Spinal cord (tissue), 10 donors: ENCODE results near the gene EIF4B. TPM values are rescaled to one million over a fixed set of nuclear protein-coding genes. Genes with fewer than 3 reads are reported as not detected.
A peak's percentile ranks its signal among the peaks of the same experiment; 100 is the strongest.
"Not testable (repeated sequence)": the region's sequence is repeated elsewhere in the genome, so short reads cannot be mapped to it uniquely, and the experiment has no call there.

Experiments
- DNase-seq, 6 donors: peaks; one replicate each; pipeline versions ENCODE4 v3.0.0 to v3.0.0-alpha.2; 2013 to 2015; ENCODE audit warnings: low spot score in 6 of 6, low read depth in 4 of 6
- H3K27ac ChIP-seq: one replicate; pipeline ENCODE4 v1.5.1; 2013; ENCODE audit warnings: low read depth, low read length, control low read depth
- H3K27me3 ChIP-seq: one replicate; pipeline ENCODE4 v1.6.1; 2013; ENCODE audit warnings: low read length; ENCODE audit not compliant: control insufficient read depth, insufficient read depth
- H3K36me3 ChIP-seq: one replicate; pipeline ENCODE4 v1.6.1; 2013; ENCODE audit warnings: low read length; ENCODE audit not compliant: control insufficient read depth, insufficient read depth
- H3K4me1 ChIP-seq: one replicate; pipeline ENCODE4 v1.6.1; 2013; ENCODE audit warnings: low read length; ENCODE audit not compliant: control insufficient read depth, insufficient read depth
- H3K4me3 ChIP-seq: one replicate; pipeline ENCODE4 v1.5.1; 2013; ENCODE audit warnings: low read depth, low read length, control low read depth
- H3K9me3 ChIP-seq: one replicate; pipeline ENCODE4 v1.6.1; 2013; ENCODE audit warnings: low read length; ENCODE audit not compliant: control insufficient read depth, insufficient read depth
- WGBS: methylation state at CpG from one replicate; pipeline ENCODE4 v1.1.5; 2013; ENCODE audit warnings: missing lambda C conversion rate; ENCODE audit not compliant: insufficient coverage; 5-methylcytosine and 5-hydroxymethylcytosine counted together
- polyA plus RNA-seq, 2 donors: library from polyadenylated mRNA; unstranded; fragments of 120-200 nt; gene quantifications; one replicate each; pipeline ENCODE4 v1.2.1, GENCODE V29; 2013; ENCODE audit not compliant: insufficient read length in 2 of 2
- total RNA-seq, 2 donors: library from RNA; depleted of rRNA in 1 of 2; stranded (reverse); fragments of 120-200 nt in 1 of 2; fragments of >200 nt in 1 of 2; gene quantifications; one replicate each; pipeline versions ENCODE4 v1.2.3 to v1.2.4, GENCODE V29; 2013 to 2014
- donor health status: healthy.

Gene EIF4B
- total and polyA plus RNA-seq, 4 donors = 215 to 678 (median 397) TPM

DNA sequence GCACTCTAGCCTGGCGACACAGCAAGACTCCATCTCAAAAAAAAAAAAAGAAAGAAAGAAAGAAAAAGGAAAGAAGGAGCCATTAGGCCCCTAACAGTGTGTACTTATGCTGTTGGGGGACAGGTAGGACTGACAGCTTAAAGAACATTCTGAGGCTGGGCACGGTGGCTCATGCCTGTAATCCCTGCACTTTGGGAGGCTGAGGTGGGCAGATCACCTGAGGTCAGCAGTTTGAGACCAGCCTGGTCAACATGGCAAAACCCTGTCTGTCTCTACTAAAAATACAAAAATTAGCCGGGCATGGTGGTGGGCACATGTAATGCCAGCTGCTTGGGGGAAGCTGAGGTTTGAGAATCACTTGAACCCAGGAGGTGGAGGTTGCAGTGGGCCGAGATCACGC lies 14.0 kb upstream of the EIF4B start:
- not testable (repeated sequence) for H3K4me1 ChIP-seq, H3K27ac ChIP-seq, H3K36me3 ChIP-seq, DNase-seq, H3K9me3 ChIP-seq, H3K4me3 ChIP-seq, H3K27me3 ChIP-seq
- WGBS = 95% methylated on average over 4 of the region's 5 CpGs

DNA sequence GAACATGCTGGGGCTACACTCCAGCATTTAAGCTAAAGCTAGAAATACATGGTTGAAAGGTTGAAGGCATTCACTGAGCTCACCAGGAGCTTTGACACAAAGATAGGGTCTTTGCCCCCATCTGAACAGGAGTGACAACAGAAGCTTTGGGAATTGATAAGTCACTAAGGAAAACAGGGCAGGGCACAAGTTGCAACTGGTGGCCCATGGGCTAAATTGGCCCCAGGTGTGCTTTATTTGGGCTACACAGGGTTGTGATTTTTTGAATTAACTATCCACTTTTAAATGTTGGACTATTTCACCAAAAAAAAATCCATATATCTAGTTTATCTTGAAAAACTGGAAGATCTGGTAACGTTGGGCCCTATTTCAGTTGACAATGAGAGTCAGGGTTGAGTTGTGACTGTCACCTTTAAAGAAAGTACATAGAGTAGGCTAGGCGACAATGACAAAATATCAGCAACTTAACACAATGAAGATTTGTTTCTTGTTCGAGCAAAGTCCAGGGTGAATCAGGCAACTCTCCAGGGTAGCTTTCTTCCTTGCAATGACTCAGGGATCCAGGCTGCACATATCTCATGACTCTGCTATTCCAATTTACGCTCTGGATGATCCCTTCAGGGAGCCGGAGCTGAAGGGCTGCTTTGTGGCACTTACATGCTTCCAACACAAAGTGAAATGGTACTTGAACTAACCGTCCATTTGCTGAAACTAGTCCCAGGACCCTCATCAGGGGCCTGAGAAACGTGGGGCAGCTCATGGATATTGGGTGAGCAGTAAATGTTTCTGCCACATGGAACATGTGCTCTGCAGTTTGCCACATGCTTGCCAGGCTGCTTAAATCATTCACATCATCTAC lies 13.3 kb upstream of the EIF4B start:
- DNase-seq = no peak

DNA sequence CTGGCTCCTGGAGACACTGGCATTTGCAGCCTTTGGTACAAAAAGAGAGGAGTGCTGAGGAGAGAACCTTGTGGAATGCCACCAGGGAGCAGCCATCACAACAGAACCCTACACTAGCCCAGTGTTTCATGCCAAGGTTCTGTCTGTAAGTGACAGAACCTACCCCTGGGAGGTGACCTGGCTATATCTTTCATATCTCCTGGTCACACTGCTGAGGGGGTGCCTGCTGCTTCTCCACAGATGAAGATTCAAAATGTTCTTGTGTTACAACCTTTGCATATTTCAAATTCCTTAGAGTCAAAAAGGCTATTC lies 12.7 kb upstream of the EIF4B start:
- no peaks in the 10 kb centered on the region for H3K27me3 ChIP-seq
- H3K4me3 ChIP-seq = no peak overlapping the region
- H3K4me1 ChIP-seq = no peaks in the 10 kb centered on the region
- H3K9me3 ChIP-seq = no peaks in the 10 kb centered on the region
- no peak overlapping the region for H3K27ac ChIP-seq
- DNase-seq = no peak
- no peaks in the 10 kb centered on the region for H3K36me3 ChIP-seq

More for the DNA sequence above, 13.3 kb upstream of the EIF4B start:
- H3K27me3 ChIP-seq = no peaks in the 10 kb centered on the region
- H3K4me3 ChIP-seq = no peak overlapping the region
- H3K27ac ChIP-seq = no peak overlapping the region
- no peaks in the 10 kb centered on the region for H3K36me3 ChIP-seq
- H3K4me1 ChIP-seq = no peaks in the 10 kb centered on the region
- no peaks in the 10 kb centered on the region for H3K9me3 ChIP-seq
- WGBS = 76% methylated on average over 4 of the region's 7 CpGs

DNA sequence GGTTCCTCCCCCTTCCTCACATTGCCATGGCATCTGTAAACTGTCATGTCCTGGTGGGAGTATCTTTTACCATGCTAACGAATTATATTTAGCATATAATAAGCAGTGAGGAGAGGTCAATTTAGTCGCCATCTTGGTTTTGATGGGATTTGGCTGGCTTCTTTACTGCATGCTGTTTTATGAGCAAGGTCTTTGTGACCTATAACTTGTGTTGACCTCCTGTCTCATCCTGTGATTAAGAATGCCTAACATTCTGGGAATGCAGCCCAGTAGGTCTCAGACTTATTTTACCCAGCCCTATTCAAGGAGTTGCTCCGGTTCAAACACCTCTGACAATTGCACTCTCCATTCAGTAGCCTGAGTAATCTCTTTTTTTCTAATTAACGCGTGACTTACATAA lies 2.1 kb upstream of the EIF4B start:
- no peak for DNase-seq
- Histone ChIP-seq H3K4me3 (no peak overlapping the region), H3K27me3 (peaks cover 2% of the 10 kb centered on the region), H3K36me3 (peaks cover 3% of the 10 kb centered on the region), H3K9me3 (no peaks in the 10 kb centered on the region), H3K27ac (no peak overlapping the region), H3K4me1 (peaks cover 19% of the 10 kb centered on the region)
- 36% methylated on average over 3 of the region's 5 CpGs for WGBS

DNA sequence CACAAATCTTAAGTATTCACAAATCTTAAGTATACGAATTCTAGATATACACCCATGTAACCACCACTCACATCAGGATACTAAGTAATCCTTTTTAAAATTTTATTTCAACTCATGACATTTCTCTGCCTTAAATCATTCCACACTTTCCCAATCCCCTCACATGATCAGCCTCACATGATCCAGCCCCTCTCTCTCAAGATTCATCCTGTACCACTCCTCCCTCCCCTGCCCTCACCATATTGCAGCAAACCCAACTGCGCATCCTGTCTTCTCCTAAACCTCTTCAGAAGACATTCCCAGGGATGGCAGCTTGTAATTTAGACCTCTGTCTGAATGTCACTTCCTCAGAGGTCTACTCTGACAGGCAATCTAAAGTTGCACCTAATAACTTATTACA lies 1.7 kb upstream of the EIF4B start:
- no peaks in the 10 kb centered on the region for H3K9me3 ChIP-seq
- H3K27me3 ChIP-seq = peaks cover 2% of the 10 kb centered on the region
- DNase-seq = peak in 1 of 6 donors; percentile 8
- H3K4me1 ChIP-seq = peaks cover 20% of the 10 kb centered on the region
- H3K27ac ChIP-seq = no peak overlapping the region
- no peak overlapping the region for H3K4me3 ChIP-seq
- peaks cover 3% of the 10 kb centered on the region for H3K36me3 ChIP-seq
- WGBS = 67% methylated on average over 2 of the region's 2 CpGs

DNA sequence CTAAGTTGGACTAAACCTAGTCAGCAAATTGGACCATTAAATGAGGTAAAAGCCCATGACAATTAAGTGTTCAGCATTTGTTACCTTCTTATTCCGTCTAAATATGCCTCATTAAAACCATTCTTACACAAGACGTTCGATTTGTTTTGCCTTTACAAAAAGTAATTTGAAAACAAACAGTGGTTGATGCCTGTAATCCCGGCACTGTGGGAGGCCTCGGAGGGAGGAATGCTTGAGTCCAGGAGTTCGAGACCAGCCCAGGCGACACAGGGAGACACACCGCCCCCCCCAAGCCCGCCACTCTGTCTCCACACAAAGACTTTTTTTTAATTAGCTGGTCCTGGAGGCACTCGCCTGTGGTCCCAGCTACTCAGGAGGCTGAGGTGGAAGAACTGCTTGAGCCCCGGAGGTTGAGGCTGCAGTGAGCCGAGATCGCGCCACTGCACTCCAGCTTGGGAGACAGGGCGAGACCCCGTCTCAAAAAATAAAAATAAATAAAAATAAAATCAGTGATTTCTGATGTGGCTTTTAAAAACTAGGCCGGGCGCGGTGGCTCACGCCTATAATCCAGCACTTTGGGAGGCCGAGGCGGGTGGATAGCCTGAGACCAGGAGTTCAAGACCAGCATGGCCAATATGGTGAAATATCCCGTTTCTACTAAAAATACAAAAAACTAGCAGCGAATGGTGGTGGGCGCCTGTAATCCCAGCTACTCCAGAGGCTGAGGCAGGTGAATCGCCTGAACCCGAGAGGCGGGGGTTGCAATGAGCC lies 856 bp upstream of the EIF4B start:
- Histone ChIP-seq H3K9me3 (no peaks in the 10 kb centered on the region), H3K27ac (peak overlapping the region; percentile 96), H3K4me1 (peaks cover 20% of the 10 kb centered on the region), H3K4me3 (peak overlapping the region; percentile 99), H3K27me3 (no peaks in the 10 kb centered on the region), H3K36me3 (peaks cover 3% of the 10 kb centered on the region)
- DNase-seq = peak in 2 of 6 donors; percentile 21 to 26
- WGBS = 5% methylated on average over 14 of the region's 28 CpGs

DNA sequence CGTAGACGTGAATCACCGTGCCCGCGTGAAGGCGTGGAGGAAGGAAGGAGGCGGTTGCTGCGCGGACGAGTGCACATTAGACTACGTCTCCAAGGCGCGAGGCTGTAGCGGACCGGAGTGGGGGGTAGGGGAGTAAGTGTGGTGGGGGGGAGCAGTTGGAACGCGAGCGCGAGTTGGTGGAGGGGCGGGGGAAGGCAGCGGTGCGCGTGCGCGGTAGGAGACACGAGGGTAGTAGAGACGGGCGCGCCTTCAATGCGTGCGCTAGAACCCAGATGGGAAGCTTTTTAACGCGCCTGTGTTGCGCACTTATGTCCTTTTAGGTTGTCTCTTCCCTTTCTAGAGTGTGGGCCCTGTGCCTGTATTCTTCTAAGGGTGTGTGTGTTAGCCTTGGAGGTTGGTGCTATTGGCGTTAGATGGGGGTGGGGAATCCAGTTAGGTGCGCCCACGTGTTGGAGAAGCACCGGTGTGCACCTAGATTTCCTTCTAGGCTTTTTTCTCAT lies 604 bp downstream of the EIF4B start:
- 0% methylated on average over 34 of the region's 38 CpGs for WGBS
- Histone ChIP-seq H3K36me3 (peaks cover 3% of the 10 kb centered on the region), H3K27me3 (no peaks in the 10 kb centered on the region), H3K4me3 (peak overlapping the region; percentile 99), H3K4me1 (peaks cover 20% of the 10 kb centered on the region), H3K27ac (peak overlapping the region; percentile 96), H3K9me3 (no peaks in the 10 kb centered on the region)
- DNase-seq = peak in 4 of 6 donors; percentile 38 to 92 (median 70)

DNA sequence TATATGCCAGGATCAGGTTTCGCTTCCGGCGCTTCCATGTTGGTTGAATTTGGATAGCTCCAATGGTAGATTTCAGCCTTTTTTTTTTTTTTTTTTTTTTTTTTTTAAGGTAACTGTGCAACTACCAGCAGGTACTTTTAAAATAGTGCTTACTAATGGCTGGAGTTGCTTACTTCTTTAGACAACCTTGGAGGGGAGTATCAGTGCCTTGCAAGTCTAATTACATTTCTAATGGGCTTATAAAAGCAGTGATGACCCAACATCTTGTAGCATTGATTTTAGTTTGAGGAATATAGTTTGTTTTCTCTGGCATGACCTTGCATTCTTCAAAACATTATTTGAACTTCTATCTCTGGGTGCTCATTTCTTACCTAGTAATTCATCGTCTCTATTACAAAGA lies 1.1 kb downstream of the EIF4B start:
- Histone ChIP-seq H3K27me3 (no peaks in the 10 kb centered on the region), H3K4me1 (peaks cover 20% of the 10 kb centered on the region), H3K4me3 (peak overlapping the region; percentile 99), H3K27ac (no peak overlapping the region), H3K36me3 (peaks cover 3% of the 10 kb centered on the region), H3K9me3 (no peaks in the 10 kb centered on the region)
- WGBS = no CpG with 5 or more reads among the region's 4 CpGs
- DNase-seq = no peak

DNA sequence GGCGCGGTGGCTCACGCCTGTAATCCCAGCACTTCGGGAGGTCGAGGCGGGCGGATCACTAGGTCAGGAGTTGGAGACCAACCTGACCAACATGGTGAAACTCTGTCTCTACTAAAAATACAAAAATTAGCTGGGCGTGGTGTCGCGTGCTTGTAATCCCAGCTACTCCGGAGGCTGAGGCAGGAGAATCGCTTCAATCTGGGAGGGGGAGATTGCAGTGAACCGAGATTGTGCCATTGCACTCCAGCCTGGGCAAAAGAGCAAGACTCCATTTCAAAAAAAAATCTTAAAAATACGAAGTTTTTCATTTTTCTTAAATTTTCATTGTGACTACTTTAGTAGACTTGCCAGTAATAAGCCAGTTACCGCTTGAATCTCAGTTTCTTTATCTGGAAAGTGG lies 2.5 kb downstream of the EIF4B start:
- WGBS = 83% methylated on average over 2 of the region's 15 CpGs
- H3K4me3 ChIP-seq, H3K27ac ChIP-seq, H3K36me3 ChIP-seq, DNase-seq, H3K27me3 ChIP-seq, H3K9me3 ChIP-seq: not testable (repeated sequence)
- peaks cover 20% of the 10 kb centered on the region for H3K4me1 ChIP-seq
